Thyroid gland (tissue), 4 donors: ENCODE data around the gene GPR22.

ENCODE experiments used
- POLR2A ChIP-seq, 2 donors: fragments of 450-650 bp; IDR thresholded peaks; one replicate each; pipeline ENCODE4 v1.6.1; 2017; ENCODE audit warnings: antibody characterized with exemption in 2 of 2, mild to moderate bottlenecking in 2 of 2, moderate library complexity in 1 of 2
- TF ChIP-seq, protein P1 (sequence below), 6 experiments: fragments of 200-600 bp in 3 of 6; fragments of 450-650 bp in 3 of 6; sonication (generic) in 3 of 6; IDR thresholded peaks; one replicate each; pipeline ENCODE4 v1.5.1; 2016 to 2019; ENCODE audit warnings: antibody characterized with exemption in 6 of 6, mild to moderate bottlenecking in 2 of 6, inconsistent platforms in 1 of 6, moderate library complexity in 1 of 6

DNA sequence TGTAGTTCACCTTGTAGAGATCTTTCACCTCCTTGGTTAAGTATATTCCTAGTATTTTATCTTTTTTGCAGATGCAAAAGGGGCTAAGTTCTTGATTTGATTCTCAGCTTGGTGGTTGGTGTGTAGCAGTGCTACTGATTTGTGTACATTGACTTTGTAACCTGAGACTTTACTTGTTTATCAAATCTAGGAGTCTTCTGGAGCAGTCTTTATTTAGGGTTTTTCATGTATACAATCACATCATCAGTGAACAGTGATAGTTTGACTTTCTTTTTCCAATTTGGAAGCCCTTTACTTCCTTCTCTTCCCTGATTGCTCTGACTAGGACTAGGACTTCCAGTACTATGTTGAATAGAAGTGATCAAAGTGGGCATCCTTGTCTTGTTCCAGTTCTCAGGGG, 33.8 kb downstream of the GPR22 start:
- TF ChIP-seq, protein P1, sequence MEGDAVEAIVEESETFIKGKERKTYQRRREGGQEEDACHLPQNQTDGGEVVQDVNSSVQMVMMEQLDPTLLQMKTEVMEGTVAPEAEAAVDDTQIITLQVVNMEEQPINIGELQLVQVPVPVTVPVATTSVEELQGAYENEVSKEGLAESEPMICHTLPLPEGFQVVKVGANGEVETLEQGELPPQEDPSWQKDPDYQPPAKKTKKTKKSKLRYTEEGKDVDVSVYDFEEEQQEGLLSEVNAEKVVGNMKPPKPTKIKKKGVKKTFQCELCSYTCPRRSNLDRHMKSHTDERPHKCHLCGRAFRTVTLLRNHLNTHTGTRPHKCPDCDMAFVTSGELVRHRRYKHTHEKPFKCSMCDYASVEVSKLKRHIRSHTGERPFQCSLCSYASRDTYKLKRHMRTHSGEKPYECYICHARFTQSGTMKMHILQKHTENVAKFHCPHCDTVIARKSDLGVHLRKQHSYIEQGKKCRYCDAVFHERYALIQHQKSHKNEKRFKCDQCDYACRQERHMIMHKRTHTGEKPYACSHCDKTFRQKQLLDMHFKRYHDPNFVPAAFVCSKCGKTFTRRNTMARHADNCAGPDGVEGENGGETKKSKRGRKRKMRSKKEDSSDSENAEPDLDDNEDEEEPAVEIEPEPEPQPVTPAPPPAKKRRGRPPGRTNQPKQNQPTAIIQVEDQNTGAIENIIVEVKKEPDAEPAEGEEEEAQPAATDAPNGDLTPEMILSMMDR (IDR thresholded peaks at IDR 0.05) = no peak
- TF ChIP-seq POLR2A (IDR thresholded peaks at IDR 0.05) = no peak
